Diencephalon (tissue), 1 donor: ENCODE results near the gene NOL7. TPM values are rescaled to one million over a fixed set of nuclear protein-coding genes. Genes with fewer than 3 reads are reported as not detected.

Source experiments
- total RNA-seq: library from RNA; depleted of rRNA; stranded (reverse); fragments of >200 nt; gene quantifications from one replicate; pipeline ENCODE4 v1.2.3, GENCODE V29; 2014

Gene NOL7
- total RNA-seq = 48.2 TPM

DNA sequence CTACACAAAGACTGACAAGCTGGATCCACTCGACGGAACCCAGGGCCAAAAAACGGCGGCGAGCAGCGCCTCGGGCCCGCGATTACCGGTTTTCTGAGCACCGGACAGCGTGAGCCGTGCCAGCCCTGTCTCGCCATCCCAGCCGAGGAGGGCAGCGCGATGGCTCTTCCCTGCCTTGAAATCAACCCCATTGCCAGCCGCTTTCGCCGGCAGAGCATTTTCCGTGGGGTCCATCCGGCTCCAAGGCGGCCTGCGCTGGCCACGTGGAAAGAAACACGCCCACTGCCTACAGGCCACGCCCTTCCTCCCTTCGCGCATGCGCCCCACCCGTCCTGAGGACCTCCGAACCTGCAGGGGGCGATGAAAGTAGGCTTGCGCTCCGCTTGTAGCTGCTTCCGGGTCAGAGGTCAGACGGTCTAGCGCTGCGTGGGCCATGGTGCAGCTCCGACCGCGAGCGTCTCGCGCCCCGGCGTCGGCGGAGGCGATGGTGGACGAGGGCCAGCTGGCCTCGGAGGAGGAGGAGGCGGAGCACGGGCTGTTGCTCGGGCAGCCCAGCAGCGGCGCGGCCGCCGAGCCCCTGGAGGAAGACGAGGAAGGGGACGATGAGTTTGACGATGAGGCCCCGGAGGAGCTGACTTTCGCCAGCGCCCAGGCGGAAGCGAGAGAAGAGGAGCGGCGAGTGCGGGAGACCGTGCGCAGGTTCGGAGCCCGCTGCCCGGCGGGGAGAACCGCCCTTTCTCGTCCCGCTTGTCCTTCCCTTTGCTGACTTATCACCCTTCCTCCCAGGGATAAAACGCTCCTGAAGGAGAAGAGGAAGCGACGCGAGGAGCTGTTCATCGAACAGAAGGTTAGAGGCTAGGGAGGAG is at the start of gene NOL7:
TSS of gene NOL7 (plus strand) at position 410 of the 866 bp plus-strand sequence. CDS start at position 434, 24 bp downstream.

DNA sequence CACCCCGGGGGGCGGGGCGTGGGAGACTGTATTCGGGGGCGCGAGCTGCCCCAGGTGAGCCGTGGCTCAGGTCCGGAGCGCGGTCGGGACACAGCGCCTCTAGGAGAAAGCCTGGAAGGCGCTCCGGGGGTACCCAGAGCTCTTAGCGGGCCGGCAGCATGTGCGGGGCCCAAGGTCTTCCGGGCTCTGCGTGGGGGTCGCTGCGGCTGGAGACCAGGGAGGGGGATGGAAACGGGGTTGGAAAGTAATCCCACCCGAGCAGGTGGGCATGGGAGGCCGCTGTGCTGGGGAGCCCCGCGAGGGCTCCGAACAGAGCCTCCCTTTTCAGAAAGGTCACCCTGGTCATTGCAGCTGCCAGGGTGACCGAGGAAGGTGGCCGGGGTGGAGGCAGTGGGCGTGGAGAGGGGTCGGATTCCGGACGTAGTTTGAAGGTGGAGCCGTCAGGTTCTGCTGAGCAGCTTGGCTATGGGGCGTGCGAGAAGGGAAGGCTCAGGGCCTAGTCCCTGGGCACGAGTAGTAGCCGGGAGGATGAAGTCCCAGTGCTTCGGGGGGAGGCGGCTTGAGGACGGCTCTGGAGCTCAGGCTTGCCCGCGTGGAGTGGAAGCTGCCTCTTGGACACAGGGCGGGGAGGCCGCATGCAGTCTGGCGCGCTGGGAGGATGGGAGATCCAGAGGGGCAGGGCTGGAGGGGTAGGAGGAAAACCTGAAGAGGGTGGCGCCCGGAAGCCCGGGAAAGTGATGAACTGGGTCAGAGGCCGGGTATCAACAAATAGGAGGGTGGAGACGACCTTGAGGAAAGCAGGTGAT is 40.4 kb upstream of the NOL7 start, which contains the start of gene SIRT5:
TSS of gene SIRT5 (plus strand) at position 31 of the 806 bp plus-strand sequence. CDS start 9,510 bp downstream, outside the sequence.

Other genes starting within 250 kb of the NOL7 start
- gene GFOD1, start 127.7 kb upstream of the NOL7 start, total RNA-seq = 35.5 TPM
- 22.4 TPM for gene SIRT5, start 40.7 kb upstream of the NOL7 start, total RNA-seq
- 65.5 TPM for gene RANBP9, start 96.5 kb downstream of the NOL7 start, total RNA-seq
- 30.2 TPM for gene MCUR1, start 199.2 kb downstream of the NOL7 start, total RNA-seq